GM15510 (cell line): ENCODE measurements around the gene BRD7.

ENCODE experiments used
- POLR2A ChIP-seq: IDR thresholded peaks from 3 replicates; pipeline ENCODE4 v1.6.1; 2011; ENCODE audit warnings: borderline replicate concordance; ENCODE audit not compliant: insufficient read length; ENCODE audit errors: extremely low read depth

Gene BRD7

GRCh38 chr16:50310308-50311133, 58.3 kb downstream of the BRD7 start:
- no peak for TF ChIP-seq POLR2A

GRCh38 chr16:50309527-50310307, 59.1 kb downstream of the BRD7 start:
- TF ChIP-seq POLR2A, result no peak

- TF ChIP-seq POLR2A, result no peak
Measured at GRCh38 chr16:50309156-50309526, 59.6 kb downstream of the BRD7 start.

GRCh38 chr16:50308237-50308965, 60.4 kb downstream of the BRD7 start:
- TF ChIP-seq POLR2A, result no peak

- TF ChIP-seq POLR2A, result no peak
Measured at GRCh38 chr16:50306287-50306686, 62.5 kb downstream of the BRD7 start.

- no peak for TF ChIP-seq POLR2A
Measured at GRCh38 chr16:50305441-50306061, 63.2 kb downstream of the BRD7 start.

- TF ChIP-seq POLR2A, result no peak
Measured at GRCh38 chr16:50304467-50305440, 64.0 kb downstream of the BRD7 start.

- TF ChIP-seq POLR2A, result no peak
Measured at GRCh38 chr16:50303605-50304466, 65.0 kb downstream of the BRD7 start.

GRCh38 chr16:50303041-50303604, 65.7 kb downstream of the BRD7 start:
- TF ChIP-seq POLR2A, result no peak

GRCh38 chr16:50302472-50303005, 66.2 kb downstream of the BRD7 start:
- TF ChIP-seq POLR2A, result no peak

GRCh38 chr16:50301626-50302471, 66.9 kb downstream of the BRD7 start:
- TF ChIP-seq POLR2A, result no peak
